Erythroblast (primary cell): ENCODE data around the gene RXFP1.

Experiments used
- DNase-seq, 2 experiments: peaks; one replicate each; lab custom pipeline; 2025; lab: John Stamatoyannopoulos, UW
- GATA1 ChIP-seq: IDR thresholded peaks from 2 replicates; pipeline ENCODE4 v1.6.1; 2011; ENCODE audit warnings: low read depth, mild to moderate bottlenecking, control low read depth, low read length, moderate library complexity
- POLR2A ChIP-seq: IDR thresholded peaks from 2 replicates; pipeline ENCODE4 v1.6.1; 2011; ENCODE audit warnings: mild to moderate bottlenecking, low read length

The RXFP1 gene

DNA sequence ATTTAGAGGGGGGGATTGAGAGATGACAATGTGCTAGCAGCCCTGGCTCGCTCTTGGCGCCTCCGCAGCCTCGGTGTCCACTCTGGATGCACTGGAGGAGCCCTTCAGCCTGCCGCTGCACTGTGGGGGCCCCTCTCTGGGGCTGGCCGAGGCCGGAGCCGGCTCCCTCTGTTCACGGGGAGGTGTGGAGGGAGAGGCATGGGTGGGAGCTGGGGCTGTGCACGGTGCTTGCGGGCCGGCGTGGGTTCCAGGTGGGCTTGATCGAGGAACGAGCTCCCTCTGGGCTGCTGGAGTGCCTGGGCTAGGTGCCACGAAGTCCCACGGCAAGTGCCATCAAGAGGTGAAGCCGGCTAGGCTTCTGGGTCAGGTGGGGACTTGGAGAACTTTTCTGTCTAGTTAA lies 143.1 kb downstream of the RXFP1 start:
- TF ChIP-seq POLR2A (no peak), GATA1 (no peak)
- DNase-seq: no peak

DNA sequence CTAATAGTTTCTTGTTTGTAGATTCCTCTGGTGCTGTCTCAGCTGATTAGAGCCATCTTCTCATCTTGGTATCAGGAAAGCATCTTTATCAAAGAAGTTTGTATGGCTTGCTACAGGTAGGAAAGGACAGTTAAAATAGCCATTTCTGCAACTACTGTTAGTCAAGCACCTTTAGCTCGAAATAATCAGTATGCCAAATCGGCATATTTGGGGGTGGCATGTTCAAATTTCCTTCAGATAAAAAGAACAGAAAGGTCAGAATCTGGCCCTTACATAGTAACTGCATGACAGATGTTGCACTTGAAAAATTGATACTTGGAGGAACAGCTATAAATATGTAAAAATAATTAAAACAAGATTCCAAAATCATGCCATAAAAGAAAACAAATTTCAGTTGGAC lies 145.2 kb downstream of the RXFP1 start:
- TF ChIP-seq POLR2A (no peak), GATA1 (no peak)
- no peak for DNase-seq

- no peak for TF ChIP-seq GATA1
- no peak for TF ChIP-seq POLR2A
- peak; percentile 45 to 59 for DNase-seq
These were observed 146.0 kb downstream of the RXFP1 start for GRCh38 chr4:158667651-158668198.

DNA sequence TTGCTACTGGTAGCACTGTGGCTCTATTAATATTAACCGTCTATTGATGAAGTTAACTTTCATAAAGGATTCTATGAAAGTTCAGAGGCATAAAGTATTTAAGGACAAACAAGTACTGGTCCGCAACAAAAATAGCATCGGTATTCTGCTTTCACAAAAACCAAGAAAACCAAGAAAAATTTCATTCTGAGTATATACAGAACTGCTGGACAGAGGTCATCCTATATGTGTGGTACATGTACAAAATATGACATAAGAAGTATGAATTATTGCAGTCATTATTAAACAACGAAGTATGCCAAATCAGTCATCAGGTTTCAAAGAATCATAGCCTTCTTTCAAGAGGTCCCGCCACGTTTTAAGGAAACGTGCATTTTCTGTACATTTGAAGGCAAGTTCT lies 147.6 kb downstream of the RXFP1 start:
- no peak for DNase-seq
- TF ChIP-seq POLR2A: no peak
- no peak for TF ChIP-seq GATA1

DNA sequence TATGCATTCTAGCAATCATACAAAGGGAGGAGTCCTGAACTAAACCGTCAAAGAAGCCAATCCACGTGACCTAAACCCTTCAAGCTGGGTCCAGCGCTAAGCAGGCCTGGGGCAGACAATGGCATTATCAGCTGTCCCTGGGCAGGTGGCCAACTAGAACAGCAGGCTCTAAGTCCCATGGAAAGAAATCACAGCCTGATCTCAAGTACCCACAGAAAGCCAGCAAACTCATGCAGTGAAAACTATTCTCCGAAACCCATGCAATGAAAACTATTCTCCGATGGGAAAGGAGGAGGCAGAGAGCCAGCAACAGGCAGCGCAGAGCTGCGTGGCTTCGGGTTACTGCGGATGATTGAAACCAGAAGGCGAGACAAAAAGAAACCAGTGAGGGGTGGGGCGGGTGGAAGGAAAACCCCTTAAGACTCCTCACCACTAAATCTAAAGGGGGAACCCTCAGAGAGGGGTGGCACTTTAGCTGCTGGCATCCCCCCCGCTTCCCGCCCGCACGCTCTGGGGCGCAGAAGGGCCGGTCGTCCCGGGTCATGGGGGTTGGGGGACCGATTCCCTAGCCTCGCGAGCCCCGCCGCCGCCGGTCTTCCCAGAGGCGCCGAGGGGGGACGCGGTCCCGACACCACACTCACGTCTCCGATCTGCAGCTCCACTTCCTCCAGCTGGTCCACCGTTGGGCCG lies 149.4 kb downstream of the RXFP1 start:
- DNase-seq: peak; percentile 77 to 89
- no peak for TF ChIP-seq GATA1
- no peak for TF ChIP-seq POLR2A

DNA sequence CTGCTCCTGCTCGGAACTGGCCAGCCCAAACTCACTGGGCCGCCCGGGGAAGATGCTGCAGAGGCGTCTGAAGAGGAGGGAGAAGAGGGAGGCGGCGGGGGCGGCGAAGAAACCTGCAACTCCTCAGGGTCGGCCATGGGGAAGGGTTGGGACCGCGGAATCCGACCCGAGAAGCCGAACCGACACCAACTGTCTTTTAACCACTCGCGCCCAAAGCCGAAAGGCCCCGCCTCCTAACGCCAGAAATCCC lies 149.9 kb downstream of the RXFP1 start, which contains the start of gene C4orf46:
TSS of gene C4orf46 (minus strand) at position 223 of the 250 bp plus-strand sequence. CDS start at position 137, 86 bp downstream.
- no peak for DNase-seq
- TF ChIP-seq GATA1: no peak
- TF ChIP-seq POLR2A: no peak

- peak; percentile 75 for TF ChIP-seq GATA1
- TF ChIP-seq POLR2A: peak; percentile 83
- peak; percentile 100 for DNase-seq
These were observed 150.5 kb downstream of the RXFP1 start, which contains the start of gene ETFDH for GRCh38 chr4:158671915-158672806. Gene ETFDH (plus strand): TSS chr4:158672296. CDS start chr4:158672457, 161 bp downstream.

DNA sequence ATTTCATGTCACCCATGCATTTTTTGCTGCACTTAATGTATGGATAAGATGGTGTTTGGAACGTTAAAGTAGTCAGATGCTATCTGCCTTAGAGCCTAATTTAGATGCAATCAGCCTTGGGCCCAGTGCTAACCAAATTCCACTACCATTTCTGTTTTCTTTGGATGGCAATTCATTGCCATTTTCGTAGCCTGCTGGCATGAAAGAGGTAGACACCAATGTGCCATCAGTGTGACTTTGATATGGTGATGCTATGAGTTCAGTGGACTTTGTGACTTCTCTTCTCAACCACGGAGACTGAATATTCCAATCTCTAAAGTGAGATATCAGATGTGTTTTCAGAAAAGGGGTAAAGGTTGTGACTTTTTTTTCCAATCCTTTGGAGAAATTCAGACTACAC lies 152.0 kb downstream of the RXFP1 start:
- no peak for TF ChIP-seq GATA1
- no peak for TF ChIP-seq POLR2A

GRCh38 chr4:158676076-158676475 lies 154.4 kb downstream of the RXFP1 start:
- TF ChIP-seq GATA1 (no peak), POLR2A (no peak)
- no peak for DNase-seq

More for the DNA sequence above, 152.0 kb downstream of the RXFP1 start:
- peak in 1 of 2 experiments; percentile 5 for DNase-seq

GRCh38 chr4:158678767-158679166 lies 157.1 kb downstream of the RXFP1 start:
- no peak for DNase-seq

GRCh38 chr4:158681629-158682028 lies 159.9 kb downstream of the RXFP1 start:
- TF ChIP-seq POLR2A (no peak), GATA1 (no peak)
- DNase-seq: no peak

More at GRCh38 chr4:158678767-158679166, 157.1 kb downstream of the RXFP1 start:
- TF ChIP-seq POLR2A (no peak), GATA1 (no peak)

DNA sequence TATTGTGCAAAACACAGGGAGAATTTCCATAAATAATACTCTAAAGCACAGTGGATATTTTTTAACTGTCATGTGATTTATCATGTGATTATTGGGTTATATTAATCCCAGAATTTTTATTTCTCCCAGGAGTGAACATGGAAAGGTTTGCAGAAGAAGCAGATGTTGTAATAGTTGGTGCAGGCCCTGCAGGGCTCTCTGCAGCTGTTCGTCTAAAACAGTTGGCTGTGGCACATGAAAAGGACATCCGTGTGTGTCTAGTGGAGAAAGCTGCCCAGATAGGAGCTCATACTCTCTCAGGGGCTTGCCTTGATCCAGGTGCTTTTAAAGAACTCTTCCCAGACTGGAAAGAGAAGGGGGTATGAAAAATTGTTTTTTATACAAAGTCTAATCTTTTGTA lies 160.4 kb downstream of the RXFP1 start:
- DNase-seq: no peak
- TF ChIP-seq GATA1 (no peak), POLR2A (no peak)

- TF ChIP-seq GATA1 (no peak), POLR2A (no peak)
- no peak for DNase-seq
These were observed 167.1 kb downstream of the RXFP1 start for GRCh38 chr4:158688813-158689212.
